ENCODE data around the gene IL17RA. TPM values are rescaled to one million over a fixed set of nuclear protein-coding genes. Genes with fewer than 3 reads are reported as not detected.

Gene IL17RA
- total and polyA plus RNA-seq, 4 donors: 9.0 to 45.1 (median 22.6) TPM

DNA sequence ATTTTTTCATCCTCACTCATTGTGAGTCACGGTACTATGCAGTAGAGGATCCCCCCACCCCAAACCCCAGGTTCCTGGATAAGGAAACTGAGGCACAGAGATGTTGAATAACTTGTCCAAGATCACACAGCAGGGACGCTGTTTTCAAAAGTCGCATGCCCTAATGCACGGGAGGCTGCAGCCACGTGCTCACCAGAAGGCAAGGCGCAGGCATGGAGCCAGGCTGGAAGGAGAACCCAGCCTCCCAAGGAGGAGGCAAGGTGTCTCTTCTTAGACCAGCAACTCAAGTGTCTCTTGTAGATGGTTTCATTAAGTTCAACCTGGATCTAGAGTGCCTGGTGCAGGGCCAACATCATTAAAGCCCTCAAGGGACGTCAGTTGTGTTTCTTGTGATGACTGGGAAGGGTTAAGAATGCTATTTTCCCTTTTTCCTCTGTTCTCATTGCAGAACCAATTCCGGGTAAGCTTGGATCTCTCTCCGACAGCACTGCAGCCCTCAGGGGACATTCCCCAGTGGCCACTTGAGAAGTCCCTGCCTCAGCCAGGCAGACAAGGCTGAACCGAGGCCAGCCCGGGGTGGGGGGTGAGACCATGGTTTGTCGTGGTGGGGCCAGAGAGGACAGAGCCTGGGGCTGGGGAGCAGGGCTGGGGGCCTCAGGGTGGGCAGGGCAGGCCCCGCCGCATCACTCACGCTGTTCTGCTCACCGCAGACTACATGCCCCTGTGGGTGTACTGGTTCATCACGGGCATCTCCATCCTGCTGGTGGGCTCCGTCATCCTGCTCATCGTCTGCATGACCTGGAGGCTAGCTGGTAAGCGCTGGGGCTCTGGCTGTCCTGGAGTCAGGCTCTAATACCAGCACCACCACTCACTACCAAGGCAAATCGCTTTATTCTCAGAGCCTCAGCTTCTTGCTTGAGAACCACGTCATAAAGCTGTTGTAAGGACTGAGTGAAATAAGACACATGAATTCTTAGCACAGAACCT, 20.6 kb downstream of the IL17RA start:
- peaks cover 0 to 9% (median 0%) of the 10 kb centered on the region in 5 donors for H3K4me1 ChIP-seq (ENCODE audit: control insufficient read depth in 5 of 5, insufficient read depth in 5 of 5, low read length in 5 of 5)
- 83 to 84% methylated on average over 22 of the region's 22 CpGs for WGBS, 2 donors
- ATAC-seq (ENCODE audit: insufficient read depth, low FRiP score): no peak
- no peak for DNase-seq
- H3K4me3 ChIP-seq: no peak overlapping the region
- no peak overlapping the region for H3K9ac ChIP-seq (ENCODE audit: insufficient read depth in 1 of 2, low read length in 2 of 2)
- H3K9me3 ChIP-seq (ENCODE audit: control insufficient read depth in 4 of 4, insufficient read depth in 3 of 4, low read length in 3 of 4): no peaks in the 10 kb centered on the region
- no peak overlapping the region for H3K27ac ChIP-seq (ENCODE audit: low read depth in 1 of 2, low read length in 1 of 2)
- no peak for TF ChIP-seq CTCF (IDR thresholded peaks at IDR 0.05; ENCODE audit: control extremely low read depth, extremely low read depth)
- no peaks in the 10 kb centered on the region for H3K27me3 ChIP-seq (ENCODE audit: control insufficient read depth in 3 of 3, insufficient read depth in 3 of 3, low read length in 2 of 3)
- H3K36me3 ChIP-seq (ENCODE audit: control insufficient read depth in 4 of 4, insufficient read depth in 4 of 4, low read length in 4 of 4): peaks cover 2 to 74% (median 10%) of the 10 kb centered on the region in 4 donors

GRCh38 chr22:17106161-17106784, 21.5 kb downstream of the IL17RA start:
- H3K4me3 ChIP-seq: no peak overlapping the region
- H3K9me3 ChIP-seq (ENCODE audit: control insufficient read depth in 4 of 4, insufficient read depth in 3 of 4, low read length in 3 of 4): no peaks in the 10 kb centered on the region
- no peaks in the 10 kb centered on the region for H3K27me3 ChIP-seq (ENCODE audit: control insufficient read depth in 3 of 3, insufficient read depth in 3 of 3, low read length in 2 of 3)
- DNase-seq (no peak), ATAC-seq (ENCODE audit: insufficient read depth, low FRiP score) (no peak)
- no peak overlapping the region for H3K9ac ChIP-seq (ENCODE audit: insufficient read depth in 1 of 2, low read length in 2 of 2)
- peaks cover 2 to 69% (median 9%) of the 10 kb centered on the region in 4 donors for H3K36me3 ChIP-seq (ENCODE audit: control insufficient read depth in 4 of 4, insufficient read depth in 4 of 4, low read length in 4 of 4)
- no peak overlapping the region for H3K27ac ChIP-seq (ENCODE audit: low read depth in 1 of 2, low read length in 1 of 2)
- WGBS, 2 donors: 66 to 80% methylated on average over 12 of the region's 12 CpGs
- H3K4me1 ChIP-seq (ENCODE audit: control insufficient read depth in 5 of 5, insufficient read depth in 5 of 5, low read length in 5 of 5): peaks cover 0 to 9% (median 0%) of the 10 kb centered on the region in 5 donors
- no peak for TF ChIP-seq CTCF (IDR thresholded peaks at IDR 0.05; ENCODE audit: control extremely low read depth, extremely low read depth)

DNA sequence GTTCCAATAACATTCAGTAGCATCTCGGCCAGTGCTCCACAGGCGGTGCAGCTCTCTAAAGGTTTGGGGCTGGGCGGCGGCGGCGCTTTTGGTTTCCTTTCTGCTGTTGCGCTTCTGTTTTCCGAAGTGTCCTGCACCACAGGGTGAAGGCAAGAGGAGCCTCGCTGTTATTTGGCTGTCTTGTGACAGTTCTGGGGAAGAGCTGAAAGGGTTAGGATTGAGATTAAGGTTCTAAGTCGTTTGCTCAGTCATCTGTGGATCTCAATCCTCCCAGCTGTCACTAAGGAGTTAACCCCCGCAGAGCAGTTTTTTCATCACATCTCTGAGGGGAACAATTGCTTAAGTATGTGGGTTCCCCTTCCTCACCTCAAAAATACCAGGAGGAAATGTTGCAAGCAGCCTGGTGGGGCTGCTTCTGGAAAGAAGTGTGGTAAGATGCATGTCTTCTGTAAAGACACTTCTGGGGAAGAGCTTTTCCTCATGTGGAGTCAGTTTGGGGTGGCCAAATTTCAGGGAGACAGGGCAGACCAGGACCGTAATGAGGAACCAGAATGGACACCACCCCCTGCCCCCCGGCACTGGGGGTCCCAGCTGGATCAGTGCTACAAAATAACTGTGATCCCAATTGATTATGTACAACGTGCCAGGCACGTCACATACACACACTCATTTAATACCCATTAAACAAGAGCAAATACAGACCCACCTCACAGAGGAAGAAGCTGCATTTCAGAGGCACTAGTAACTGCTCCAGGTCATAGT, 22.2 kb downstream of the IL17RA start:
- WGBS, 2 donors: 37 to 61% methylated on average over 15 of the region's 15 CpGs
- ATAC-seq (ENCODE audit: insufficient read depth, low FRiP score) (peak; percentile 23), DNase-seq (no peak)
- H3K36me3 ChIP-seq (ENCODE audit: control insufficient read depth in 4 of 4, insufficient read depth in 4 of 4, low read length in 4 of 4): peaks cover 2 to 63% (median 7%) of the 10 kb centered on the region in 4 donors
- no peak for TF ChIP-seq CTCF (IDR thresholded peaks at IDR 0.05; ENCODE audit: control extremely low read depth, extremely low read depth)
- no peak overlapping the region for H3K27ac ChIP-seq (ENCODE audit: low read depth in 1 of 2, low read length in 1 of 2)
- H3K9ac ChIP-seq (ENCODE audit: insufficient read depth in 1 of 2, low read length in 2 of 2): no peak overlapping the region
- no peak overlapping the region for H3K4me3 ChIP-seq
- peaks cover 0 to 9% (median 0%) of the 10 kb centered on the region in 5 donors for H3K4me1 ChIP-seq (ENCODE audit: control insufficient read depth in 5 of 5, insufficient read depth in 5 of 5, low read length in 5 of 5)
- H3K27me3 ChIP-seq (ENCODE audit: control insufficient read depth in 3 of 3, insufficient read depth in 3 of 3, low read length in 2 of 3): no peaks in the 10 kb centered on the region
- H3K9me3 ChIP-seq (ENCODE audit: control insufficient read depth in 4 of 4, insufficient read depth in 3 of 4, low read length in 3 of 4): no peaks in the 10 kb centered on the region

All from lung (tissue), 12 donors.